Measurements from ENCODE around the gene SLC26A2. TPM values are rescaled to one million over a fixed set of nuclear protein-coding genes. Genes with fewer than 3 reads are reported as not detected.
A peak's percentile ranks its signal among the peaks of the same experiment; 100 is the strongest.

SLC26A2 gene
- total RNA-seq = 1,000 to 10,000 TPM in 1 of 2 donors, 100 to 1,000 TPM in 1; 940 to 1,067 TPM
- long read RNA-seq, full-length matches to known transcripts = 1,183 of 1,604 reads
- long read RNA-seq, partial matches to known transcripts = 68 of 1,604 reads
- long read RNA-seq, other reads (novel, unspliced or antisense) = 353 of 1,604 reads

DNA sequence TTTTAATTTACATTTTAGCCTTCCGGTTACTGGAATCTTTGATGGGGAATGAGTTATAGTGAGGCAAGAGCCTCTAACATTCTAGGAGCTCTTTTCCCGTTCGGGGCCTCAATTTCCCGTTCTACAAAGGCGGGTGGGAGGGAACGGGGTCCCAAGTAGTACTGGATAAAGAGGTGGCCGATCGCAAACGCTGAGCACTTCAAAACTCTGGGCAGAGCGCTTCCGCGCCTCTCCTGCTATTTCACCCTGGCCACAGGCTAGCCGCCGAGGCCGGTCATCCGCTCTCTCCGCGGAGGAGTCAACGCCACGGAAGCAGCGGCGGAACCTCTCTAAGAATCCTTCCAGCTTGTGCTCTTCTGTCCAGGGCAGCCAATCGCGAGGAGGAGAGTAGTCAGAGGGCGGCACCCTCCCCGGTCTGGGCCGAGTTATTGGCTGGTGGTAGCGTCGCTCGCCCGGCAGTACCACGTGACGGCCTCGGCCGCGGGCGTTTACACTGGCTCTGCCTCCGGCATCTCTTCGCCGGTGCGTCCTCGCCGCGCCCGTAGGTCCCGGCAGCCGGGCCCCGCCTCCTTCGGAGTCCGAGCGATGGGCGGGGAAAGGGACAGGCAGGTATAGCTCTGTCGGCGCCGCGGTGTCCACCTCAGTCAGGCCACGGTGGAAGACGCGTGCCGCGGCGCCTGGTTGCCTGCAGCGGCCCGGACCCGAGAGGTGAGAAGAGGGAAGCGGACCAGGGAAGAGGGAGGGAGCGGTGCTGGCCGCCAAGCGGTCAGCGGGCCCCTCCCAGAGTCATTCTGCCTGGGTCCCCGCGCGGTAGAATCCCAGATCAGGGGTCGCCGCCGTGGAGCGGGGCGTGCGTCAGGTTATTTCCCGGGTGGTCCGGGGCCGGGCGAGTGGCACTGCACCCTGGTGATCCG, at the start of gene SLC26A2:
Gene SLC26A2, plus strand, starts transcription at position 487 of the 914 bp plus-strand sequence. CDS start 16,895 bp downstream, outside the sequence.
- intact Hi-C loops (cut with DNase I, micrococcal nuclease) = no loop called here
- ATAC-seq (peak; percentile 82), DNase-seq (peak; percentile 98 to 99)

DNA sequence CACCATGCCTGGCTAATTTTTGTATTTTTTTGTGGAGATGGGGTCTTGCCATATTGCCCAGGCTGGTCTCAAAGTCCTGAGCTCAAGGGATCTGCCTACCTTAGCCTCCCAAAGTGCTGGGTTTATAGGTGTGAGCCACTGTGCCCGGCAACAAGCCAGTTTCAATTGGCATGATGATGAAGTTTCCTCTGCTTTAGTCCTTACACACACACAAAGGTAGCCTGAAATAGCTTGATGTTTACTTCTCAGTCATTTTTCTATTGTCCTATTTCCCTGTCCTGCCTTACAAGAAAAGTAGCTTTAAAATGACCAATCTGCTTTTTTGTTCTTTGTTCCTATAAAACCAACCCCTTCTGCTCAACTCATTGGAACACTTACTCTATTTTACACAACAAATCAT, 49.5 kb upstream of the SLC26A2 start:
- intact Hi-C loops (cut with DNase I, micrococcal nuclease) = no loop called here
- peak; percentile 24 for ATAC-seq

GRCh38 chr5:149912226-149912871, 48.2 kb upstream of the SLC26A2 start:
- ATAC-seq (peak; percentile 46), DNase-seq (no peak)
- intact Hi-C loops (cut with DNase I, micrococcal nuclease) = no loop called here

More for the DNA sequence above, 49.5 kb upstream of the SLC26A2 start:
- DNase-seq = no peak

GRCh38 chr5:149913436-149914419, 46.8 kb upstream of the SLC26A2 start:
- DNase-seq (no peak), ATAC-seq (no peak)
- intact Hi-C loops (cut with DNase I, micrococcal nuclease) = no loop called here

- ATAC-seq = no peak
- intact Hi-C loops (cut with DNase I, micrococcal nuclease) = no loop called here
Observed at GRCh38 chr5:149915392-149916260, 44.9 kb upstream of the SLC26A2 start.

DNA sequence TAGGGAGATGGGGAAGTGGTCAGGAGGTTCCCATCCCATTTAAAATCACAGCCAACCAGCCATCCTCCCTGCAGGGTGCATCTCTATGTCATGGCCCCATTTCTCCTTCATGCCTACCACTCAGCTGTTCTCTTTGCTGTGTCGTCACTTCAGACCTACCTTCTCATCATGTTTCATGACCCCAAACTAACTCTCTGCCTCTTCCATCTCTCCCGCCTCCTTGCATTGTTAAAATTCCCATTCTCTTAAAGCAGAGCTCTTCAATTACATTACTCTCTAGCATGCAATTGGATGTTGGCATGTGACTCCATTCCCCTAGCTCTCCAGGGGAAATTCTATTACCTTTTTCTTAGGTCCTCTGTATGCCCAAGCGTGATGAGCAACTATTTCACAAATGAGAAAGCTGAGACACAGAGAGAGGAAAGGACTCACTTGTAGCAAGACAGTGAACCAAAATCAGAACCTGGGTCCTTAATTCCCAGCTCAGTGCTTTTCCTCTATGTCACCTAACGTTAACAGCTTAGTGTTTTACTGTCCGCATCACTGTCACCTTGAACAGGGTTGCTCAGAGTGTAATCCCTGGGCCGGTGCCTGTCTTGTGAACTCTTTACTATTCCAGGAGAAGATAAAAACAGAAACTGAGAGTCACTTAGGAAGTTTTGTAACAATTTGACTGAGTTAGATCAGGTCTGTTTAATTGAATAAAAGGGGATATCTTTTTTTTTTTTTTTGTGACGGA, 44.1 kb upstream of the SLC26A2 start:
- ATAC-seq (no peak), DNase-seq (no peak)

More at GRCh38 chr5:149915392-149916260, 44.9 kb upstream of the SLC26A2 start:
- no peak for DNase-seq

DNA sequence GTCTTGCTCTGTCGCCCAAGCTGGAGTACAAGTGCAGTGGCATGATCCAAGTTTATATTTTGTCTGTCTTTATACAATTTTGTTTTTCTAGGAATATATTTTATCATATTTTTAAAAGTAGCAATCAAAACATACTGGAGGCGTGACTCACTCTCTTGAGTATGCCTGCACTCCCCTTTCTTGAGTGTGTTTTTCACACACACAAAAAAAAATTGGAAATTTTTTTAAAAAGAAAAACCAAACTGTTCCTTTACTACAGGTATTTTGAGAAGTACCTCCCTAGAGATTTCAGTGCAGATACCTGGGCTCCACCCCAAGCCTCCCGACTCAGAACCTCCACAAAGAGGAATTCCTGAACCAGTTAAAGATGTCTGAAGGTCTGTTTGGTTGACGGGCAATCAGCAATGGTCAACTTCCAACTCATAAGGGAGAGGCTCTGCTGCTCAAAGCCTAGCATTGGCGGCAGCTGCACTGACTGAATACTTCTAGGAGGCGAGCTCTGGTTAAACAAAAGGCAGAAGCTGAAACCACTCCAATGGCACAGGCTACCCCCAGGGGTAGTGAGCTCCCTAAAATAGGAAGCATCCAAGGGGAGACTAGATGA, 43.4 kb upstream of the SLC26A2 start:
- intact Hi-C loops (cut with DNase I, micrococcal nuclease) = no loop called here
- no peak for DNase-seq
- ATAC-seq = no peak

More for the DNA sequence above, 44.1 kb upstream of the SLC26A2 start:
- intact Hi-C loops (cut with DNase I, micrococcal nuclease) = no loop called here

- DNase-seq (no peak), ATAC-seq (no peak)
- intact Hi-C loops (cut with DNase I, micrococcal nuclease) = no loop called here
Observed at GRCh38 chr5:149921597-149921996, 39.0 kb upstream of the SLC26A2 start.

DNA sequence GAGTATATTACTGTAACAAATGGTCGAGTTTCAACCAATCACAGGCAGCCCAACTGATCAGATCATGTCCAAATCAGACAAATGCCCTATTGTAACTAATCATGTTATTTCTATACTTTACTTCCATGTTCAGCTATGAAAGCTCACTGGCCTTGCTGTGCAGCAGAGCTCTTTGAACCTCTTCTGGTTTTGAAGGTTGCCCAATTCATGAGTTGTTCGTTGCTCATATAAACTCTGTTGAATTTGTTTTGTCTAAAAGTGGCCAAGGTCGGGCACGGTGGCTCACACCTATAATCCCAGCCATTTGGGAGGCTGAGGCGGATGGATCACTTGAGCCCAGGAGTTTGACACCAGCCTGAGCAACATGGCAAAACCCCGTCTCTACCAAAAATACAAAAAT, 37.6 kb upstream of the SLC26A2 start:
- DNase-seq (no peak), ATAC-seq (no peak)
- intact Hi-C loops (cut with DNase I, micrococcal nuclease) = no loop called here

GRCh38 chr5:149924486-149924885, 36.1 kb upstream of the SLC26A2 start:
- ATAC-seq (no peak), DNase-seq (no peak)

GRCh38 chr5:149930043-149930748, 30.4 kb upstream of the SLC26A2 start:
- intact Hi-C loops (cut with DNase I, micrococcal nuclease) = no loop called here

More at GRCh38 chr5:149924486-149924885, 36.1 kb upstream of the SLC26A2 start:
- intact Hi-C loops (cut with DNase I, micrococcal nuclease) = no loop called here

GRCh38 chr5:149930749-149931574, 29.6 kb upstream of the SLC26A2 start:
- DNase-seq (no peak), ATAC-seq (no peak)
- intact Hi-C loops (cut with DNase I, micrococcal nuclease) = no loop called here

More at GRCh38 chr5:149930043-149930748, 30.4 kb upstream of the SLC26A2 start:
- DNase-seq (no peak), ATAC-seq (peak; percentile 18)

DNA sequence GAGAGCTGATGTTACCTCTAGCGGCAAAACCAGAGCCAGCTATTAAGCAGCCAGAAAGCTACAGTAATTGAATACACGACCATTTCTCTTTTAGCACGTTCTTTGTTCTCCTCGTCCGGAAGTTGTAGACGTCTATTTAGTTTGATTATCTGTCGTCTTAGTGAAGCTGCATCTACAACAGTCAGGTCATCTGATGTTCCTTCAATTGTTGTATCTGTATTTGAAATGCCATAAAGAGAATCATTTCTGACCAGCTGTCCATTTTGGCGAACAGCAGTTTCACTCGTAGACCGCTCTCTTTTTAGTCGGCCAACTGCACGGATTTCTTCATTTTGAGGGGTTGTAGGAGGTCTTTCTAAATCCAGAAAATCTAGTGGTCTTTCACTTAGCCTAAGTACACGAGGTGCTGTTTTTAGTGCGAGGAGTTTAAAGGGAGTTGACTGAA, 28.5 kb upstream of the SLC26A2 start:
- intact Hi-C loops (cut with DNase I, micrococcal nuclease) = no loop called here
- DNase-seq (no peak), ATAC-seq (no peak)

DNA sequence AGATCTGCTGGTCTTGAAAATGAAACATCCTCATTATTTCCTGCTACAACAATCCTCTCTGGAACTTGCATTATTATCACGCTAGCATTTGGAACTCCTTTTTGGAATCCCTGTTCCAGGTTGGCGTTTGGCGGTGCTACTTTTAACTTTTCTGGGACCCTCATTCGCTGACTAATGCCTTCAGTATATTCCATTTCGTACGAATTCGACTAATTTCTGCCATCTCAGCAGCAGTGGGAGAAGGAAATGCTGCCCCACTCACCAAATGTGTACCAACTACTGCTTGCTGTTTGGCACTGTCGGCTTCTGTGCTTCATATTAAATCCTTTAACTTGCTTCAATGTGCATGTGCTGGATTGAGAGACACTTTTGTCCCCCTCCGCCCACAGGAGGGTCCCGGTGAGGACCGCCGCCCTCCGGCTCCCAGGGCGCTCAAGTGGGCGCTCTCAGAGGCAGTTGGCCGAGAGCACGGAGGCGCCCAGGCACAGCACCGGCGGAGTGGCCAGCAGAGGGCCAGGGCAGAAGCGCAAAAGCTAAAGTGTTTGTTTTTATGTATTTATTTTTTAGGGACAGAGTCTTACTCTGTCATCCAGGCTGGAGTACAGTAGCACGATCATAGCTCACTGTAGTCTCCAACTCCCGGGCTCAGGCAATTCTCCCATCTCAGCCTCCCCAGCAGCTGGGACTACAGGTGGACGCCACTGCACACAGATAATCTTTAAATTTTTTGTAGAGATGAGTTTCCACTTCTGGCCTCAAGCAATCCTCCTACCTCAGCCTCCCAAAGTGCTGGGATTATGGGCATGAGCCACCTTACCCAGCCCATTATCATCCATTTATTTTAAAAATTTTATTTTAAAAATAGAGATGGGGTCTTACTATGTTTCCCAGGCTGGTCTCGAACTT, 27.9 kb upstream of the SLC26A2 start:
- intact Hi-C loops (cut with DNase I, micrococcal nuclease) = no loop called here
- ATAC-seq = no peak
- no peak for DNase-seq

All from left colon (tissue), 2 donors.